Trophoblast cell (in vitro differentiated cells and primary cell): ENCODE data around the gene RAPGEF2. TPM values are rescaled to one million over a fixed set of nuclear protein-coding genes. Genes with fewer than 3 reads are reported as not detected.

Experiments used
- DNase-seq, 2 donors: peaks; one replicate each; pipeline ENCODE4 v3.0.0-alpha.2; 2016
- H2AFZ ChIP-seq: 2 replicates; pipeline ENCODE4 v1.6.1; 2013; ENCODE audit warnings: low read length, moderate library complexity, mild to moderate bottlenecking; ENCODE audit not compliant: insufficient read depth, poor library complexity
- H2AK5ac ChIP-seq: 2 replicates; pipeline ENCODE4 v1.6.1; 2013; ENCODE audit warnings: mild to moderate bottlenecking, low read length
- H2BK120ac ChIP-seq: 2 replicates; pipeline ENCODE4 v1.6.1; 2013; ENCODE audit warnings: low read length, mild to moderate bottlenecking, moderate library complexity; ENCODE audit not compliant: insufficient read depth, poor library complexity
- H2BK12ac ChIP-seq: 2 replicates; pipeline ENCODE4 v1.6.1; 2013; ENCODE audit warnings: mild to moderate bottlenecking, low read length, moderate library complexity
- H2BK5ac ChIP-seq: 2 replicates; pipeline ENCODE4 v1.6.1; 2013; ENCODE audit warnings: low read length, low read depth, moderate library complexity, mild to moderate bottlenecking; ENCODE audit not compliant: poor library complexity
- H3K14ac ChIP-seq: 2 replicates; pipeline ENCODE4 v1.6.1; 2013; ENCODE audit warnings: mild to moderate bottlenecking, low read length
- H3K18ac ChIP-seq: 2 replicates; pipeline ENCODE4 v1.6.1; 2013; ENCODE audit warnings: mild to moderate bottlenecking, low read length
- H3K23ac ChIP-seq: 2 replicates; pipeline ENCODE4 v1.6.1; 2013; ENCODE audit warnings: low read length
- H3K27ac ChIP-seq: 2 replicates; pipeline ENCODE4 v1.5.1; 2013; ENCODE audit warnings: low read depth, mild to moderate bottlenecking, inconsistent platforms, low read length, moderate library complexity
- H3K27me3 ChIP-seq: 2 replicates; pipeline ENCODE4 v1.6.1; 2013; ENCODE audit warnings: inconsistent platforms, mild to moderate bottlenecking, low read length, moderate library complexity; ENCODE audit not compliant: insufficient read depth
- H3K36me3 ChIP-seq, 2 experiments: 1 replicate in 1 of 2; 2 replicates in 1 of 2; pipeline ENCODE4 v1.6.1; 2013; ENCODE audit warnings: low read length in 2 of 2, mild to moderate bottlenecking in 2 of 2, moderate library complexity in 1 of 2; ENCODE audit not compliant: insufficient read depth in 2 of 2, control insufficient read depth in 1 of 2
- H3K4ac ChIP-seq: 2 replicates; pipeline ENCODE4 v1.6.1; 2013; ENCODE audit warnings: low read depth, mild to moderate bottlenecking, low read length, moderate library complexity
- H3K4me1 ChIP-seq, 2 experiments: 1 replicate in 1 of 2; 2 replicates in 1 of 2; pipeline ENCODE4 v1.6.1; 2013; ENCODE audit warnings: low read length in 2 of 2, mild to moderate bottlenecking in 2 of 2, moderate library complexity in 1 of 2; ENCODE audit not compliant: insufficient read depth in 2 of 2, control insufficient read depth in 1 of 2
- H3K4me2 ChIP-seq: 2 replicates; pipeline ENCODE4 v1.6.1; 2013; ENCODE audit warnings: inconsistent platforms, mild to moderate bottlenecking, low read length, moderate library complexity
- H3K4me3 ChIP-seq: 2 replicates; pipeline ENCODE4 v1.5.1; 2013; ENCODE audit warnings: mild to moderate bottlenecking, low read depth, low read length, inconsistent platforms
- H3K79me1 ChIP-seq: one replicate; pipeline ENCODE4 v1.6.1; 2013; ENCODE audit warnings: low read length
- H3K79me2 ChIP-seq: 2 replicates; pipeline ENCODE4 v1.6.1; 2013; ENCODE audit warnings: low read length, mild to moderate bottlenecking; ENCODE audit not compliant: control insufficient read depth, insufficient read depth, poor library complexity
- H3K9ac ChIP-seq: 2 replicates; pipeline ENCODE4 v1.6.1; 2013; ENCODE audit warnings: mild to moderate bottlenecking, low read length
- H3K9me3 ChIP-seq: 2 replicates; pipeline ENCODE4 v1.6.1; 2013; ENCODE audit warnings: low read depth, mild to moderate bottlenecking, control low read depth, inconsistent platforms, low read length; ENCODE audit not compliant: insufficient read depth
- H4K12ac ChIP-seq: 2 replicates; pipeline ENCODE4 v1.6.1; 2013; ENCODE audit warnings: low read depth, mild to moderate bottlenecking, low read length, moderate library complexity
- H4K8ac ChIP-seq: 2 replicates; pipeline ENCODE4 v1.6.1; 2013; ENCODE audit warnings: low read depth, mild to moderate bottlenecking, low read length, moderate library complexity
- H4K91ac ChIP-seq: one replicate; pipeline ENCODE4 v1.6.1; 2013; ENCODE audit warnings: low read depth, mild to moderate bottlenecking, low read length, moderate library complexity
- WGBS: extraction: QIAGEN DNeasy Blood & Tissue Kit; methylation state at CpG from one replicate; pipeline ENCODE4 v1.1.7; 2013; ENCODE audit warnings: missing lambda C conversion rate; ENCODE audit not compliant: insufficient read length, insufficient coverage; ENCODE audit errors: extremely low coverage; 5-methylcytosine and 5-hydroxymethylcytosine counted together
- polyA plus RNA-seq: library from polyadenylated mRNA; stranded (reverse); fragments of 200-250 nt; gene quantifications from 2 replicates; pipeline ENCODE4 v1.2.3, GENCODE V29; 2013

The RAPGEF2 gene
- 55.6 and 55.9 TPM in 2 replicates for polyA plus RNA-seq

- H3K27me3 ChIP-seq: no peaks in the 10 kb centered on the region
- no CpG with 5 or more reads among the region's 100 CpGs for WGBS
- peak; percentile 94 for DNase-seq
These were observed at the start of gene RAPGEF2 for GRCh38 chr4:159102622-159103383. Gene RAPGEF2 (plus strand): TSS chr4:159103079. CDS start chr4:159104163, 1,084 bp downstream.

GRCh38 chr4:159055833-159056232 lies 47.0 kb upstream of the RAPGEF2 start:
- no peaks in the 10 kb centered on the region for H3K79me2 ChIP-seq
- no peaks in the 10 kb centered on the region for H3K27me3 ChIP-seq
- no peak overlapping the region for H2BK5ac ChIP-seq
- H3K79me1 ChIP-seq: no peaks in the 10 kb centered on the region
- H2AK5ac ChIP-seq: no peak overlapping the region
- H3K9me3 ChIP-seq: no peaks in the 10 kb centered on the region
- H3K36me3 ChIP-seq: no peaks in the 10 kb centered on the region
- H4K12ac ChIP-seq: no peak overlapping the region
- no peak overlapping the region for H2AFZ ChIP-seq
- no peak overlapping the region for H2BK12ac ChIP-seq
- H4K91ac ChIP-seq: no peak overlapping the region
- peaks cover 0 to 4% of the 10 kb centered on the region in 2 experiments for H3K4me1 ChIP-seq
- H3K9ac ChIP-seq: no peak overlapping the region
- no peak overlapping the region for H3K4me3 ChIP-seq
- no peak overlapping the region for H3K27ac ChIP-seq
- WGBS: no CpG with 5 or more reads among the region's 2 CpGs
- no peak overlapping the region for H3K18ac ChIP-seq
- H3K23ac ChIP-seq: no peak overlapping the region
- H3K14ac ChIP-seq: no peak overlapping the region
- no peak overlapping the region for H3K4me2 ChIP-seq
- DNase-seq: no peak
- no peak overlapping the region for H3K4ac ChIP-seq
- no peak overlapping the region for H4K8ac ChIP-seq
- H2BK120ac ChIP-seq: no peak overlapping the region

More at GRCh38 chr4:159102622-159103383, at the start of gene RAPGEF2:
- no peak within 1 kb of the TSS for H3K23ac ChIP-seq
- peak within 1 kb of the TSS; percentile 92 for H3K4me3 ChIP-seq
- peak within 1 kb of the TSS; percentile 63 for H4K91ac ChIP-seq
- H3K9ac ChIP-seq: peak within 1 kb of the TSS; percentile 87
- H3K79me2 ChIP-seq: peaks cover 17% of the 10 kb centered on the region
- H3K4ac ChIP-seq: peak within 1 kb of the TSS; percentile 71
- H3K18ac ChIP-seq: peak within 1 kb of the TSS; percentile 40
- H2BK5ac ChIP-seq: peak within 1 kb of the TSS; percentile 80
- peak within 1 kb of the TSS; percentile 62 for H2AFZ ChIP-seq
- H2AK5ac ChIP-seq: no peak within 1 kb of the TSS
- peak within 1 kb of the TSS; percentile 61 for H2BK12ac ChIP-seq
- peaks cover 17% of the 10 kb centered on the region for H3K79me1 ChIP-seq
- H3K36me3 ChIP-seq: no peaks in the 10 kb centered on the region
- H3K9me3 ChIP-seq: no peaks in the 10 kb centered on the region
- H4K8ac ChIP-seq: peak within 1 kb of the TSS; percentile 82
- H3K27ac ChIP-seq: peak within 1 kb of the TSS; percentile 86
- peak within 1 kb of the TSS; percentile 87 for H3K4me2 ChIP-seq
- peaks cover 5 to 10% of the 10 kb centered on the region in 2 experiments for H3K4me1 ChIP-seq
- peak within 1 kb of the TSS; percentile 71 for H3K14ac ChIP-seq
- H4K12ac ChIP-seq: peak within 1 kb of the TSS; percentile 29
- peak within 1 kb of the TSS; percentile 48 for H2BK120ac ChIP-seq

- H3K27me3 ChIP-seq: no peaks in the 10 kb centered on the region
- no peak overlapping the region for H3K18ac ChIP-seq
- H3K4me2 ChIP-seq: no peak overlapping the region
- DNase-seq: no peak
- no peak overlapping the region for H2BK5ac ChIP-seq
- no peaks in the 10 kb centered on the region for H3K36me3 ChIP-seq
- no peak overlapping the region for H4K8ac ChIP-seq
- no peaks in the 10 kb centered on the region for H3K9me3 ChIP-seq
- no peak overlapping the region for H2BK12ac ChIP-seq
- H3K79me1 ChIP-seq: no peaks in the 10 kb centered on the region
- no peak overlapping the region for H2BK120ac ChIP-seq
- H3K9ac ChIP-seq: no peak overlapping the region
- no peak overlapping the region for H4K91ac ChIP-seq
- H2AK5ac ChIP-seq: no peak overlapping the region
- H3K14ac ChIP-seq: no peak overlapping the region
- WGBS: no CpG with 5 or more reads among the region's 3 CpGs
- H3K4me1 ChIP-seq: no peaks in the 10 kb centered on the region
- H3K79me2 ChIP-seq: no peaks in the 10 kb centered on the region
- no peak overlapping the region for H2AFZ ChIP-seq
- no peak overlapping the region for H3K4ac ChIP-seq
- no peak overlapping the region for H4K12ac ChIP-seq
- no peak overlapping the region for H3K4me3 ChIP-seq
- no peak overlapping the region for H3K27ac ChIP-seq
- H3K23ac ChIP-seq: no peak overlapping the region
These were observed 42.7 kb upstream of the RAPGEF2 start for GRCh38 chr4:159060161-159060560.

- no peaks in the 10 kb centered on the region for H3K4me1 ChIP-seq
- no peak overlapping the region for H2BK120ac ChIP-seq
- no peak overlapping the region for H3K4me3 ChIP-seq
- no peak overlapping the region for H2AK5ac ChIP-seq
- H3K4me2 ChIP-seq: no peak overlapping the region
- H3K79me1 ChIP-seq: no peaks in the 10 kb centered on the region
- no peak overlapping the region for H3K27ac ChIP-seq
- H4K8ac ChIP-seq: no peak overlapping the region
- H3K36me3 ChIP-seq: no peaks in the 10 kb centered on the region
- H3K14ac ChIP-seq: no peak overlapping the region
- H3K79me2 ChIP-seq: no peaks in the 10 kb centered on the region
- H3K27me3 ChIP-seq: no peaks in the 10 kb centered on the region
- no peak overlapping the region for H4K91ac ChIP-seq
- no peak overlapping the region for H3K23ac ChIP-seq
- no peaks in the 10 kb centered on the region for H3K9me3 ChIP-seq
- no peak for DNase-seq
- WGBS: no CpG with 5 or more reads among the region's 2 CpGs
- H3K18ac ChIP-seq: no peak overlapping the region
- no peak overlapping the region for H3K9ac ChIP-seq
- no peak overlapping the region for H2BK12ac ChIP-seq
- no peak overlapping the region for H3K4ac ChIP-seq
- no peak overlapping the region for H2AFZ ChIP-seq
- no peak overlapping the region for H2BK5ac ChIP-seq
- H4K12ac ChIP-seq: no peak overlapping the region
These were observed 40.5 kb upstream of the RAPGEF2 start for GRCh38 chr4:159062381-159062780.
